ENCODE results near the gene MYO5A.

MYO5A gene

GRCh38 chr15:52379395-52380106 is 149.1 kb downstream of the MYO5A start:
- no peak for DNase-seq
- H2BK15ac ChIP-seq (replicated peaks; ENCODE audit: low read depth) = no peak overlapping the region
- no peak overlapping the region for H3K23ac ChIP-seq (ENCODE audit: low read length)
- no peak overlapping the region for H3K56ac ChIP-seq (ENCODE audit: low read length)
- no peak overlapping the region for H3K4me2 ChIP-seq (ENCODE audit: low read length)
- H4K5ac ChIP-seq (ENCODE audit: low read length) = no peak overlapping the region
- H3K9ac ChIP-seq (ENCODE audit: low read length) = no peak overlapping the region
- H3K79me2 ChIP-seq (ENCODE audit: control insufficient read depth, insufficient read depth, low read length) = no peaks in the 10 kb centered on the region
- WGBS (ENCODE audit: extremely low coverage, insufficient coverage, low lambda C conversion rate) = no CpG with 5 or more reads among the region's 14 CpGs
- no peaks in the 10 kb centered on the region for H3K4me1 ChIP-seq (ENCODE audit: control insufficient read depth, low read depth, low read length)
- H3K36me3 ChIP-seq (ENCODE audit: control insufficient read depth, insufficient read depth, low read length) = no peaks in the 10 kb centered on the region
- no peak overlapping the region for H2AK5ac ChIP-seq (ENCODE audit: low read length)
- H3K4ac ChIP-seq (ENCODE audit: low read depth, low read length) = no peak overlapping the region
- H3K27ac ChIP-seq (ENCODE audit: low read depth, low read length) = no peak overlapping the region
- no peaks in the 10 kb centered on the region for H3K79me1 ChIP-seq (ENCODE audit: low read length)
- H4K8ac ChIP-seq (ENCODE audit: low read depth, low read length) = no peak overlapping the region
- no peaks in the 10 kb centered on the region for H3K27me3 ChIP-seq (ENCODE audit: insufficient read depth, low read length, poor library complexity)
- no peak overlapping the region for H2BK5ac ChIP-seq (ENCODE audit: low read length)
- H2BK120ac ChIP-seq (ENCODE audit: low read depth, low read length) = no peak overlapping the region
- H3K18ac ChIP-seq (ENCODE audit: low read length) = no peak overlapping the region
- H3K4me3 ChIP-seq (ENCODE audit: low read length) = no peak overlapping the region

- Histone ChIP-seq H3K9ac (ENCODE audit: low read length) (no peak overlapping the region), H2AK5ac (ENCODE audit: low read length) (no peak overlapping the region), H3K79me2 (ENCODE audit: control insufficient read depth, insufficient read depth, low read length) (no peaks in the 10 kb centered on the region), H3K23ac (ENCODE audit: low read length) (no peak overlapping the region), H4K5ac (ENCODE audit: low read length) (no peak overlapping the region), H3K27me3 (ENCODE audit: insufficient read depth, low read length, poor library complexity) (no peaks in the 10 kb centered on the region), H3K79me1 (ENCODE audit: low read length) (no peaks in the 10 kb centered on the region), H3K4me2 (ENCODE audit: low read length) (no peak overlapping the region), H3K18ac (ENCODE audit: low read length) (no peak overlapping the region), H2BK15ac (replicated peaks; ENCODE audit: low read depth) (no peak overlapping the region), H3K4ac (ENCODE audit: low read depth, low read length) (no peak overlapping the region), H3K27ac (ENCODE audit: low read depth, low read length) (no peak overlapping the region), H3K56ac (ENCODE audit: low read length) (no peak overlapping the region), H2BK5ac (ENCODE audit: low read length) (no peak overlapping the region), H4K8ac (ENCODE audit: low read depth, low read length) (no peak overlapping the region), H3K4me3 (ENCODE audit: low read length) (no peak overlapping the region), H2BK120ac (ENCODE audit: low read depth, low read length) (no peak overlapping the region), H3K4me1 (ENCODE audit: control insufficient read depth, low read depth, low read length) (no peaks in the 10 kb centered on the region), H3K36me3 (ENCODE audit: control insufficient read depth, insufficient read depth, low read length) (no peaks in the 10 kb centered on the region)
- WGBS (ENCODE audit: extremely low coverage, insufficient coverage, low lambda C conversion rate) = no CpG with 5 or more reads among the region's 6 CpGs
- DNase-seq = no peak
Observed at GRCh38 chr15:52378746-52379394, 149.8 kb downstream of the MYO5A start.

DNA sequence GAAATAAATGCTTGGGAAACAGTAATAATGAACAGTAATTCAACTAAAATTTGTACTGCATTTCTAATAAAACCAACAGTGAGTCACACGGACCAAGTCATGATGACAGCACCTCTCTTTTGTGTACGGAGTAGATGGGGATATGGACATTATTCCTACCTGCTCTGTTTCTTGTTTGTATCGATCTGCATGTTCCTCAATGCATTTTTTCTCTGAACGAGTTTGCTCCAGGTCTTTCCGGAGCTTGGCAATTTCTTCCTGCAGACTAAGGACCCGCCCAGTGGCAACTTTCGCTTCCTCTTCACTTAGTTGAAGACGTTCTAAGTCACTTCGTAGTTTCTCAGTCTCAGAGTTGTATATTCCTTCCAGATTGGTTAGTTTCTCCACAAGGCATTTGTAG is 158.7 kb downstream of the MYO5A start:
- H3K23ac ChIP-seq (ENCODE audit: low read length) = no peak overlapping the region
- H3K27me3 ChIP-seq (ENCODE audit: insufficient read depth, low read length, poor library complexity) = no peaks in the 10 kb centered on the region
- H3K4me1 ChIP-seq (ENCODE audit: control insufficient read depth, low read depth, low read length) = no peaks in the 10 kb centered on the region
- no peak overlapping the region for H2BK5ac ChIP-seq (ENCODE audit: low read length)
- H3K4me3 ChIP-seq (ENCODE audit: low read length) = no peak overlapping the region
- WGBS (ENCODE audit: extremely low coverage, insufficient coverage, low lambda C conversion rate) = no CpG with 5 or more reads among the region's 9 CpGs
- H4K8ac ChIP-seq (ENCODE audit: low read depth, low read length) = no peak overlapping the region
- no peak overlapping the region for H3K4me2 ChIP-seq (ENCODE audit: low read length)
- H3K56ac ChIP-seq (ENCODE audit: low read length) = no peak overlapping the region
- H3K9ac ChIP-seq (ENCODE audit: low read length) = no peak overlapping the region
- H2BK120ac ChIP-seq (ENCODE audit: low read depth, low read length) = no peak overlapping the region
- H3K27ac ChIP-seq (ENCODE audit: low read depth, low read length) = no peak overlapping the region
- H3K79me2 ChIP-seq (ENCODE audit: control insufficient read depth, insufficient read depth, low read length) = no peaks in the 10 kb centered on the region
- no peak overlapping the region for H3K18ac ChIP-seq (ENCODE audit: low read length)
- H4K5ac ChIP-seq (ENCODE audit: low read length) = no peak overlapping the region
- H2BK15ac ChIP-seq (replicated peaks; ENCODE audit: low read depth) = no peak overlapping the region
- DNase-seq = no peak
- H3K36me3 ChIP-seq (ENCODE audit: control insufficient read depth, insufficient read depth, low read length) = no peaks in the 10 kb centered on the region
- no peak overlapping the region for H2AK5ac ChIP-seq (ENCODE audit: low read length)
- H3K79me1 ChIP-seq (ENCODE audit: low read length) = no peaks in the 10 kb centered on the region
- H3K4ac ChIP-seq (ENCODE audit: low read depth, low read length) = no peak overlapping the region

DNA sequence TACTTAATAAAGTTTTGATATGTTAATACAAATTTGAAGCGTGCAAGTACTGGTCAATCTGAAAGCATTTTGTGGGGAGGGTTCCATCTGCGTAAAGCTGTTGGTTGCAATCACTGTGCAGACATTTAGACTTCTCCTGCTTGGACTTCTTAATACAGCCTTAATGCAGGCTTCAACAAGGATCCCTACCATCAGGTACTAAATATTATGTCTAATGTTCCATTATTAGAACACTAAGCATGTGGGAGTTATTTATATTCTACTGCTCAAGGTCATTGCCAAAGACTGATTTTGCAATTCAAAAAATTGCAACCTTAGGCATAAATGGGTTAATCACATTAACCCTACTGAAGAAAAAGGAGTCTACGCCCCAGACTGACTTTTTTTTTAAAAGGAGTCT is 159.2 kb downstream of the MYO5A start:
- H3K18ac ChIP-seq (ENCODE audit: low read length) = no peak overlapping the region
- H3K27me3 ChIP-seq (ENCODE audit: insufficient read depth, low read length, poor library complexity) = no peaks in the 10 kb centered on the region
- H2AK5ac ChIP-seq (ENCODE audit: low read length) = no peak overlapping the region
- DNase-seq = no peak
- H3K9ac ChIP-seq (ENCODE audit: low read length) = no peak overlapping the region
- no peak overlapping the region for H3K56ac ChIP-seq (ENCODE audit: low read length)
- H3K4me2 ChIP-seq (ENCODE audit: low read length) = no peak overlapping the region
- no peak overlapping the region for H2BK5ac ChIP-seq (ENCODE audit: low read length)
- no peak overlapping the region for H3K4ac ChIP-seq (ENCODE audit: low read depth, low read length)
- H4K8ac ChIP-seq (ENCODE audit: low read depth, low read length) = no peak overlapping the region
- no peaks in the 10 kb centered on the region for H3K4me1 ChIP-seq (ENCODE audit: control insufficient read depth, low read depth, low read length)
- no peaks in the 10 kb centered on the region for H3K79me2 ChIP-seq (ENCODE audit: control insufficient read depth, insufficient read depth, low read length)
- H3K4me3 ChIP-seq (ENCODE audit: low read length) = no peak overlapping the region
- no peak overlapping the region for H3K23ac ChIP-seq (ENCODE audit: low read length)
- H2BK15ac ChIP-seq (replicated peaks; ENCODE audit: low read depth) = no peak overlapping the region
- no peak overlapping the region for H2BK120ac ChIP-seq (ENCODE audit: low read depth, low read length)
- no peak overlapping the region for H4K5ac ChIP-seq (ENCODE audit: low read length)
- no peaks in the 10 kb centered on the region for H3K36me3 ChIP-seq (ENCODE audit: control insufficient read depth, insufficient read depth, low read length)
- no peak overlapping the region for H3K27ac ChIP-seq (ENCODE audit: low read depth, low read length)
- H3K79me1 ChIP-seq (ENCODE audit: low read length) = no peaks in the 10 kb centered on the region
- WGBS (ENCODE audit: extremely low coverage, insufficient coverage, low lambda C conversion rate) = no CpG with 5 or more reads among the region's 3 CpGs

GRCh38 chr15:52369030-52369429 is 159.7 kb downstream of the MYO5A start:
- Histone ChIP-seq H2BK120ac (ENCODE audit: low read depth, low read length) (no peak overlapping the region), H3K9ac (ENCODE audit: low read length) (no peak overlapping the region), H3K4me3 (ENCODE audit: low read length) (no peak overlapping the region), H3K36me3 (ENCODE audit: control insufficient read depth, insufficient read depth, low read length) (no peaks in the 10 kb centered on the region), H3K27ac (ENCODE audit: low read depth, low read length) (no peak overlapping the region), H4K5ac (ENCODE audit: low read length) (no peak overlapping the region), H3K27me3 (ENCODE audit: insufficient read depth, low read length, poor library complexity) (no peaks in the 10 kb centered on the region), H3K23ac (ENCODE audit: low read length) (no peak overlapping the region), H2AK5ac (ENCODE audit: low read length) (no peak overlapping the region), H3K4me1 (ENCODE audit: control insufficient read depth, low read depth, low read length) (no peaks in the 10 kb centered on the region), H3K79me2 (ENCODE audit: control insufficient read depth, insufficient read depth, low read length) (no peaks in the 10 kb centered on the region), H3K4me2 (ENCODE audit: low read length) (no peak overlapping the region), H2BK15ac (replicated peaks; ENCODE audit: low read depth) (no peak overlapping the region), H4K8ac (ENCODE audit: low read depth, low read length) (no peak overlapping the region), H3K56ac (ENCODE audit: low read length) (no peak overlapping the region), H3K18ac (ENCODE audit: low read length) (no peak overlapping the region), H3K79me1 (ENCODE audit: low read length) (no peaks in the 10 kb centered on the region), H2BK5ac (ENCODE audit: low read length) (no peak overlapping the region), H3K4ac (ENCODE audit: low read depth, low read length) (no peak overlapping the region)
- no CpG with 5 or more reads among the region's 3 CpGs for WGBS (ENCODE audit: extremely low coverage, insufficient coverage, low lambda C conversion rate)
- DNase-seq = no peak

GRCh38 chr15:52368402-52368801 is 160.3 kb downstream of the MYO5A start:
- WGBS (ENCODE audit: extremely low coverage, insufficient coverage, low lambda C conversion rate) = no CpG with 5 or more reads among the region's 3 CpGs

More at GRCh38 chr15:52368402-52368801, 160.3 kb downstream of the MYO5A start:
- Histone ChIP-seq H3K36me3 (ENCODE audit: control insufficient read depth, insufficient read depth, low read length) (no peaks in the 10 kb centered on the region), H2BK15ac (replicated peaks; ENCODE audit: low read depth) (no peak overlapping the region), H4K8ac (ENCODE audit: low read depth, low read length) (no peak overlapping the region), H3K56ac (ENCODE audit: low read length) (no peak overlapping the region), H3K79me1 (ENCODE audit: low read length) (no peaks in the 10 kb centered on the region), H3K4me3 (ENCODE audit: low read length) (no peak overlapping the region), H2AK5ac (ENCODE audit: low read length) (no peak overlapping the region), H4K5ac (ENCODE audit: low read length) (no peak overlapping the region), H3K4me2 (ENCODE audit: low read length) (no peak overlapping the region), H3K4me1 (ENCODE audit: control insufficient read depth, low read depth, low read length) (no peaks in the 10 kb centered on the region), H3K27ac (ENCODE audit: low read depth, low read length) (no peak overlapping the region), H3K27me3 (ENCODE audit: insufficient read depth, low read length, poor library complexity) (no peaks in the 10 kb centered on the region), H2BK120ac (ENCODE audit: low read depth, low read length) (no peak overlapping the region), H3K18ac (ENCODE audit: low read length) (no peak overlapping the region), H3K23ac (ENCODE audit: low read length) (no peak overlapping the region), H3K4ac (ENCODE audit: low read depth, low read length) (no peak overlapping the region), H2BK5ac (ENCODE audit: low read length) (no peak overlapping the region), H3K79me2 (ENCODE audit: control insufficient read depth, insufficient read depth, low read length) (no peaks in the 10 kb centered on the region), H3K9ac (ENCODE audit: low read length) (no peak overlapping the region)
- DNase-seq = peak; percentile 79

Measured in mesendoderm (in vitro differentiated cells).